GM19193 (cell line): Measurements from ENCODE around the gene LPCAT1.

Experiments
- POLR2A ChIP-seq: IDR thresholded peaks from 4 replicates; pipeline ENCODE4 v1.6.1; 2011; ENCODE audit not compliant: insufficient read depth, insufficient read length; ENCODE audit errors: extremely low read depth

LPCAT1 gene

GRCh38 chr5:1545805-1546355, 22.1 kb upstream of the LPCAT1 start:
- no peak for TF ChIP-seq POLR2A

GRCh38 chr5:1545126-1545804, 21.5 kb upstream of the LPCAT1 start:
- no peak for TF ChIP-seq POLR2A

GRCh38 chr5:1544294-1544961, 20.7 kb upstream of the LPCAT1 start:
- TF ChIP-seq POLR2A, result no peak

GRCh38 chr5:1543398-1544293, 19.9 kb upstream of the LPCAT1 start:
- TF ChIP-seq POLR2A, result no peak

- TF ChIP-seq POLR2A, result no peak
Measured at GRCh38 chr5:1542781-1543180, 19.0 kb upstream of the LPCAT1 start.

GRCh38 chr5:1541702-1542400, 18.1 kb upstream of the LPCAT1 start:
- no peak for TF ChIP-seq POLR2A

- no peak for TF ChIP-seq POLR2A
Measured at GRCh38 chr5:1540831-1541701, 17.3 kb upstream of the LPCAT1 start.

GRCh38 chr5:1540166-1540565, 16.4 kb upstream of the LPCAT1 start:
- no peak for TF ChIP-seq POLR2A

- TF ChIP-seq POLR2A, result no peak
Measured at GRCh38 chr5:1538741-1539392, 15.1 kb upstream of the LPCAT1 start.

- TF ChIP-seq POLR2A, result no peak
Measured at GRCh38 chr5:1538276-1538675, 14.5 kb upstream of the LPCAT1 start.

GRCh38 chr5:1537603-1538154, 13.9 kb upstream of the LPCAT1 start:
- no peak for TF ChIP-seq POLR2A

- no peak for TF ChIP-seq POLR2A
Measured at GRCh38 chr5:1536871-1537602, 13.3 kb upstream of the LPCAT1 start.
